Subcutaneous adipose tissue (tissue), 4 donors: ENCODE results near the gene DYNLT5. TPM values are rescaled to one million over a fixed set of nuclear protein-coding genes. Genes with fewer than 3 reads are reported as not detected.

ENCODE experiments used
- total RNA-seq, 4 donors: library from RNA; depleted of rRNA; stranded (reverse); fragments of >200 nt; gene quantifications; one replicate each; pipeline ENCODE4 v1.1.0, GENCODE V29; 2016
- TF ChIP-seq, protein P1 (sequence below): fragments of 450-650 bp; IDR thresholded peaks from one replicate; pipeline ENCODE4 v1.5.1; 2016; ENCODE audit warnings: low read depth, mild to moderate bottlenecking, control low read depth, antibody characterized with exemption, moderate library complexity

Gene DYNLT5
- total RNA-seq, 4 donors from 2014 or later = 0.51 to 4.8 (median 2.8) TPM; not detected in 1

- TF ChIP-seq, protein P1, sequence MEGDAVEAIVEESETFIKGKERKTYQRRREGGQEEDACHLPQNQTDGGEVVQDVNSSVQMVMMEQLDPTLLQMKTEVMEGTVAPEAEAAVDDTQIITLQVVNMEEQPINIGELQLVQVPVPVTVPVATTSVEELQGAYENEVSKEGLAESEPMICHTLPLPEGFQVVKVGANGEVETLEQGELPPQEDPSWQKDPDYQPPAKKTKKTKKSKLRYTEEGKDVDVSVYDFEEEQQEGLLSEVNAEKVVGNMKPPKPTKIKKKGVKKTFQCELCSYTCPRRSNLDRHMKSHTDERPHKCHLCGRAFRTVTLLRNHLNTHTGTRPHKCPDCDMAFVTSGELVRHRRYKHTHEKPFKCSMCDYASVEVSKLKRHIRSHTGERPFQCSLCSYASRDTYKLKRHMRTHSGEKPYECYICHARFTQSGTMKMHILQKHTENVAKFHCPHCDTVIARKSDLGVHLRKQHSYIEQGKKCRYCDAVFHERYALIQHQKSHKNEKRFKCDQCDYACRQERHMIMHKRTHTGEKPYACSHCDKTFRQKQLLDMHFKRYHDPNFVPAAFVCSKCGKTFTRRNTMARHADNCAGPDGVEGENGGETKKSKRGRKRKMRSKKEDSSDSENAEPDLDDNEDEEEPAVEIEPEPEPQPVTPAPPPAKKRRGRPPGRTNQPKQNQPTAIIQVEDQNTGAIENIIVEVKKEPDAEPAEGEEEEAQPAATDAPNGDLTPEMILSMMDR = no peak
Measured at GRCh38 chr1:66737836-66738235, 14.4 kb upstream of the DYNLT5 start.

- TF ChIP-seq, protein P1 = no peak
Measured at GRCh38 chr1:66739401-66740157, 12.7 kb upstream of the DYNLT5 start.

GRCh38 chr1:66745451-66745850 is 6.8 kb upstream of the DYNLT5 start:
- TF ChIP-seq, protein P1 = no peak

GRCh38 chr1:66747501-66747900 is 4.8 kb upstream of the DYNLT5 start:
- TF ChIP-seq, protein P1 = no peak

DNA sequence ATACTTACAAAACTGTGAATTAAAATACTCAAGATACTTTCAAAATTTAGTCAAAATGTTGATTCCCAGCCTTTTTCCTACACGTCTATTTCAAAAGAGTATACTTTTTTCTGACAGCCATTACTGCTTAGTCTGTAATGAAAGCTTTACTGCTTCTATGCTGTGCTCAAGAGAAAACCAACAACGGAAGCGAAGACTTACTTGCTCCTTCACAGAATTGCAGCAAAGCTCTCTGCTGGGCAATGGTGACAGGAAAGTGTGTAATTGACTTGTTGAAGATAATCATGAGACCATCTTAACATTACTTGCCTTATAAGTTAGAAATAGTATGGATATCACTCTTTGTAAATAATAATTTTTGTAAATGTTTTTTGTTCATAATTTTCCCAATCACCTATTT is 1.7 kb upstream of the DYNLT5 start:
- TF ChIP-seq, protein P1 = no peak

DNA sequence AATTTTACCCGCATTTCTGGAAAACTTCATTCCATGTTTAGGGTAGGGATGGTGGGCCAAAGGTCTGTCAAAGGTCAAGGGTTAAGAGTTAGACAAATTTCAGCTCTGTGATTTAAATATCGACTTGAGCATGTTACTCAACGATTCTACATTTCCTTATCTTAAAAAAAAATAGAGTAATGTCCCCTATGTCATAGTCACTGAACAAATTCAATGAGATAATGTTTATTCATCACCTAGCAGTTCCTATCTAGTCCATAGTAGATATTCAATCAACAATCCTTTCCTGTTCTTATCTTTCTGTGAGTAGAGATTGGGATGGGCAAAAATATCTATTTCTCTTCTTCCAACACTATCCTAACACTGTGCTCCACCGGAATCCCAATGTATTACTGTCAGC is 1.1 kb upstream of the DYNLT5 start:
- TF ChIP-seq, protein P1 = no peak

DNA sequence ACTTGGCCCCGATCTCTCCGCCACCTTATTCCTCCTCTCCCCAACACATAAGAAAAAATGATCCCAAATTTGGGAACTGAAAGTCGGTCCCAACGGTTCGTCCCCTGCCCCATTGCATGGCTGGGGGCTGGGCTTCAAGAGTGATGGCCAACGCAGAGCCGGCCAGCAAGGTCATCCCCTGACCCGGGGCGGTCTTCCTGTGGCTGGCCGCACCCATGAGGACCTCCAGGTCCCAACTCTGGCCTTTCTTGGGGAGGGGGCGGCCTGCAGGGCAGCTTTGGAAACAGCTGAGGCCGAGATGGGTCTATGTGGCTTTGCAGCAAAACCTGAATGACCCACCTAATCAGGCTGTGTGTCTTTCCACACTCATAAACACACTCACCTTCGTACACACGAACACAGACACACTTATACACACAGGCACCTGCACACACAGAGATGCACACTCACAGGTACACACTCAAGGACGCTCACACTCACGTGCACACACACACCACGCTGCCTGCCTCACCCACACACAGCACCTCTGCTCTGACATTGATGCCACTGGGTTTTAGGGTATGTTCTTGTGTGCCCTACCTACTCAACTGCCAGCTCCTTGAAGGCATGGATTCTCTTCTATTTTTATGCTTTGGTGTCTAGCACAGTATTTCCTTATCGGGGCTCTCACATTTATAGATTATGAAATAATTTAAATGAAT is 562 bp downstream of the DYNLT5 start:
- TF ChIP-seq, protein P1 = no peak
